ENCODE measurements around the gene AGXT.

GRCh38 chr2:240889601-240890560 lies 21.3 kb downstream of the AGXT start:
- no peak for TF ChIP-seq EZH2 (IDR thresholded peaks at IDR 0.05)
- TF ChIP-seq POLR2AphosphoS5 (IDR thresholded peaks at IDR 0.05; ENCODE audit: borderline replicate concordance, low read depth, low read length), result no peak
- no peak for TF ChIP-seq FOXP2 (optimal IDR thresholded peaks at IDR 0.05; ENCODE audit: control extremely low read depth, extremely low read length, insufficient read depth)
